GM04503 (cell line): ENCODE results near the gene CDKN2C.
"Not testable (repeated sequence)": the region's sequence is repeated elsewhere in the genome, so short reads cannot be mapped to it uniquely, and the experiment has no call there.

Source experiments
- DNase-seq: peaks from one replicate; pipeline ENCODE4 v3.0.0-alpha.2; 2012; ENCODE audit warnings: low read depth

CDKN2C gene

DNA sequence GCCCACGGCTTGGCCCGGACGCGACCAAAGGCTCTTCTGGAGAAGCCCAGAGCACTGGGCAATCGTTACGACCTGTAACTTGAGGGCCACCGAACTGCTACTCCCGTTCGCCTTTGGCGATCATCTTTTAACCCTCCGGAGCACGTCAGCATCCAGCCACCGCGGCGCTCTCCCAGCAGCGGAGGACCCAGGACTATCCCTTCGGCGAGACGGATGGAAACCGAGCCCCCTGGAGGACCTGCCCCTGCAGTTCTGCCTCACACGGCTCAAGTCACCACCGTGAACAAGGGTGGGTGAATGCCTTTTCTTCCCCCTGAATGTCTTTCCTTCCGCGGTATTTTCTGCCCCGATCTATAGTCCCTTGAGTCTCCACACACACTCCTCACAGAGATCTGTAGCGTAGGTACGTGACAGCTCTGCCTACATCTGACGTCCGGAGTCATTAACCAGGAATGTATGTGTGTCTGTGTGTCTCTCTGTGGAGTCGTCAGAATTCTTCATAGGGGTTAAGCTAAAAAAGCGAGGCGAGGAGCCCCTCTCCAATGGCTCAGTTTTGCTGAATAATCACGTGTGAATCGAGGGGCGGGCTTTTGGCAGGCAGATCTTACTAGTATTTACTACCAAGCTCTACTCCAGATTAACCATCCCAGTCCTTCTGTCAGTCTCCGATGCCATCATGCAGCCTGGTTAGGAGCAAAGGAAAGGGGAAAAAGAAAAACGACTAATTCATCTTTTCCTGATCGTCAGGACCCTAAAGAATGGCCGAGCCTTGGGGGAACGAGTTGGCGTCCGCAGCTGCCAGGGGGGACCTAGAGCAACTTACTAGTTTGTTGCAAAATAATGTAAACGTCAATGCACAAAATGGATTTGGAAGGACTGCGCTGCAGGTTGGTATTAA lies at the start of gene CDKN2C:
Gene CDKN2C, plus strand, starts transcription at position 635 of the 898 bp plus-strand sequence. Its CDS starts 124 bp downstream, at position 759.
- DNase-seq = peak; percentile 81

DNA sequence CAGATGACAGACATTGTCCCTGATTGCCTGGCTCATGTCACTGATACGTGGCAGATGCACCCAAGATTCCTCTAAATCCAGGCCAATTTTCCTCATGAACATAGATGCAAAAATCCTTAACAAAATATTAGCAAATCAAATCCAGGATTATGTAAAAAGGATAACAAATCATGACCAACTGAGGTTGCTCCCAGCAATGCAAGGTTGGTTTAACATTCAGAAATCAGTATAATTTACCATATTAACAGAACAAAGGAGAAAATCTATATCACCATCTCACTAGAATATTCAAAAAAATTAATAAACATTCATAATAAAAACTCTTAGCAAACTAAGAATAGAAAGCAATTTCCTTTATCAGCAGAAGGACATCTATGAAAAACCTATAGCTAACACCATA lies 49.6 kb upstream of the CDKN2C start:
- DNase-seq = no peak

DNA sequence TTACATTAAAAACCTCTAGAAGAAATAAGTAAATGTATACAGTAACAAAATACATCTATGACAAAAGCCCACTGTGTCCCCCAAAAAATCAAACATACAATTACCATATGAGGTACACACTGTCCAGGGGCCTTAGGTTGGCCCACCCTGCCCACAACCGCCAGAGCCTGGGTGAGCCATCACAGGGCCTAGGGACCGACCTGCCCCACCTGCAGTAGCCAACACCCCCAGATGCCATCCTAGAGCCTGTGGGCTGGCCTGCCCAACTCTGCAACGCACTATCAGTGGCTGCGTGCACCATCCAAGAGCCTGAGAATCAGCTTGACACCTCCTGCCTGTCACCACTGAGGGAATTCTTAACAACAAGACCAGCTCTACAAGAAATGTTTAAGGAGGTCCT lies 49.0 kb upstream of the CDKN2C start:
- no peak for DNase-seq

DNA sequence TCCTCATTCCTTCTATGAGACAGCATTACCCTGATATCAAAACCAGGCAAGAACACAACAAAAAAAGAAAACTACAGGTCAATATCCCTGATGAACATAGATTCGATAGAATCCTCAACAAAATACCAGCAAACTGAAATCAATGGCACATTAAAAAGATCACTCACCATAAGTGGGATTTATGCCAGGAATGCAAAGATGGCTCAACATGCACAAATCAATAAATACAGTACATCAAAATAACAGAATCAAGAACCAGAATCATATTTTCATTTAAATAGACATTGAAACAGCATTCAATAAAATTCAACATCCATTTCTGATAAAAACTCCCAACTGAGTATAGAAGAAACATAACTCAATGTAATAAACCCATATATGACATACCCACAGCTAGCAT lies 46.5 kb upstream of the CDKN2C start:
- no peak for DNase-seq

DNA sequence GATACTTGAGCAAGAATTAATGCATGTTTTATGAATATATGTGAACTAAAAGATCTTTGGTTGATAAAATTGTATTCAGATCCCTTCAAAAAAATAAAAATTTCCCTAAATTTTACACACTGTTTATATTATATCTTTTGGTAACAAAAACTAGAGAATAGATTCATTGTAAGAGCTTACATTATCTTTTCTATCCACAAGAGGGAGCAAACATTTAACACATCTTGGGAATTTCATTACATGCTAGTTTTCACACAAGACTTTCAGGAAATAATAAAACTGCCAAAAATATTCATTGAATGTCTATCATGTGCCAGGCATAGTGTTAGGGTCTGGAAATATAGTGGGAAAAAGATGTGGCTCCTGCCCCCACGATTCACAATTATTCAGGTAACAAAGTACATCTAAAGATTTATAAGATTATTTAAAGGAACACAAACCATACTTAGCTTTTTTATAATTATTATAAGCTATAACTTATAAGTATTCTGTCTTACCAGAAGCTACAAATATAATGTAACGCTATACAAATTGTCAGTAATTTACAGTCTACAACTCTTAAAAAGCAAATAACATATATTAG lies 40.6 kb upstream of the CDKN2C start:
- peak; percentile 11 for DNase-seq

DNA sequence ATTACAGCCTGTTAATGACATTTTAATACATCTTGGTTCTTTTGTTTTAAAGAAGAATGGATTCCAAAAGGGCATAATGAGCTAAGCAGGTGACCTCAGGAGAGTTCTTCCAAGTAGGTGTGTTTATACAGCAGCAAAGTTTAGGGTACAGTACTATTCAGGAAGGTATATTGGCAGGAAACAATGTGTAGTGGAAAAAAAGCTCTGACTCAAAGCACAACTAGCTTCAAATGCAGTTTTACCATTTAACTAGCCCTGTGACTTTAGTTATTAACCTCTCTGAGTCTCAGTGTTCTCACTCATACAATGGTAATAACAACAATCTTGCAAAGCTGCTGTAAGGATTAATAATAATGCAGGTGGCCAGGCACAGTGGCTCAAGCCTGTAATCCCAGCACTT lies 39.9 kb upstream of the CDKN2C start:
- no peak for DNase-seq

DNA sequence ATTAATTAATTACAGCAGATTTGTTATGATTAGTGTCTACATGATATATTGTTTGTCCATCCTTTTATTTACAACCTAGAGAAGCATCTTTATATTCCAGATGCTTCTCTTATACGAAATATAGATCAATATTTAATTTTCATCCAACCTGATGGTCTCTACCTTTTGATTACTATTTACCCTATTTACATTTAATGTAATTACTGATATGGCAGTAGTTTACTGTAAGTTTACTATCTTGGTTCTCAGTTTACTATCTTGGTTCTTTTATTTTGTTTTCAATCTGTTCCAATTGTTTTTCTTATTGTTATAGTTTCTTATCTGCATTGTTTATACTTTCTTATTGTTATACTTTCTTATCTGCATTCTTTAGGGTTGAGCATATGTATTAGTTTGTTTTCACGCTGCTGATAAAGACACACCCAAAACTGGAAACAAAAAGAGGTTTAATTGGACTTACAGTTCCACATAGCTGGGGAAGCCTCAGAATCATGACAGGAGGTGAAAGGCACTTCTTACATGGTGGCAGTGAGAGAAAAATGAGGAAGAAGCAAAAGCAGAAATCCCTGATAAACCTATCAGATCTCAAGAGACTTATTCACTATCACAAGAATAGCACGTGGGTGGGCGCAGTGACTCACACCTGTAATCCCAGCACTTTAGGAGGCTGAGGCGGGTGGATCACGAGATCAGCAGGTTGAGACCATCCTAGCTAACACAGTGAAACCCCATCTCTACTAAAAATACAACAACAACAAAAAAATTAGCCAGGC lies 38.9 kb upstream of the CDKN2C start:
- DNase-seq = no peak

DNA sequence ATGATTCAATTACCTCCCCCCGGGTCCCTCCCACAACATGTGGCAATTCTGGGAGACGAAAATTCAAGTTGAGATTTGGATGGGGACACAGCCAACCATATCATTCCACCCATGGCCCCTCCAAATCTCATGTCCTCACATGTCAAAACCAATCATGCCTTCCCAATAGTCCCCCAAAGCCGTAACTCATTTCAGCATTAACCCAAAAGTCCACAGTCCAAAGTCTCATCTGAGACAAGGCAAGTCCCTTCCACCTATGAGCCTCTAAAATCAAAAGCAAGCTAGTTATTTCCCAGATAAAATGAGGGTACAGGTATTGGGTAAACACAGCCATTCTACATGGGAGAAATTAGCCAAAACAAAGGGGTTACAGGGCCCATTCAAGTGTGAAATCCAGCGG lies 38.0 kb upstream of the CDKN2C start:
- DNase-seq = not testable (repeated sequence)

DNA sequence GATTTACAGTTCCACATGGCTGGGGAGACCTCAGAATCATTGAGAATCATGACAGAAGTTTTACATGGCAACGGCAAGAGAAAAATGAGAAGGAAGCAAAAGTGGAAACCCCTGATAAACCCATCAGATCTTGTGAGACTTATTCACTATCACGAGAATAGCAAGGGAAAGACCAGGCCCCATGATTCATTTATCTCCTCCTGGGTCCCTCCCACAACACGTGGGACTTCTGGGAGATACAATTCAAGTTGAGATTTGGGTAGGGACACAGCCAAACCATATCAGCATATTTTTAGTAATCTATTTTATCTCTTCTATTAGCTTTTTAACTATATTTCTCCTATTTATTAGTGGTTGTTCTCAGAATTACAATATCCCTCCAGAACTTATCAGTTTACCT lies 36.3 kb upstream of the CDKN2C start:
- not testable (repeated sequence) for DNase-seq

DNA sequence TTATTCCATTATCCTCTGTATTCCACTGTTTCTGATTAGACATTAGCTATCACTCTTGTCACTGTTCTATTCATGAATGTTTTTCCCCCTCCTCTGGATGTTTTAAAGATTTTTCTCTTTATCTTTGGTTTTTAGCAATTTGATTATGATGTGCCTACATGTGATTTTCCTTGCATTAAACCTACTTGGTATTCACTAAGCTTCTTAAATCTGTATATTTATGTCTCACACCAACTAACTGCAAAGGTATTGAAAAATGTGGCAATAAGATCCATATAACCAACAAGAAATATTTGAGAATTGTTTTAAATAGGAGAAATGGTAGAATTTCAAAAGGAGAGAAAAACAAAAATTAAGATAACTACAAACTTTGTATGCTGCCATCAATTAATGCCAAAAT lies 35.2 kb upstream of the CDKN2C start:
- DNase-seq = no peak

DNA sequence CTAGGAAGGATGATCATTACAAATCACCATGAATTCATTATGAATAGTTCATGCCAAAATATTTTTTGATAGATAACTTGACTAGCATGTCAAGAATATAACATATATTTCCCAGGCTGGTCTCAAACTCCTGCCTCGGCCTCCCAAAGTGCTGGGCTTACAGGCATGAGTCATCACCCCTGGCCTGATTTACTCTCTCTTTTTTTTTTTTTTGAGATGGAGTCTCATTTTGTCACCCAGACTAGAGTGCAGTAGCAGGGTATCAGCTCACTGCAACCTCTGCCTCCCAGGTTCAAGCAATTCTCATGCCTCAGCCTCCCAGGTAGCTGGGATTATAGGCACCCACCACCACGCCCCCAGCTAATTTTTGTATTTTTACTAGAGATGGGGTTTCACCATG lies 34.8 kb upstream of the CDKN2C start:
- DNase-seq = not testable (repeated sequence)

DNA sequence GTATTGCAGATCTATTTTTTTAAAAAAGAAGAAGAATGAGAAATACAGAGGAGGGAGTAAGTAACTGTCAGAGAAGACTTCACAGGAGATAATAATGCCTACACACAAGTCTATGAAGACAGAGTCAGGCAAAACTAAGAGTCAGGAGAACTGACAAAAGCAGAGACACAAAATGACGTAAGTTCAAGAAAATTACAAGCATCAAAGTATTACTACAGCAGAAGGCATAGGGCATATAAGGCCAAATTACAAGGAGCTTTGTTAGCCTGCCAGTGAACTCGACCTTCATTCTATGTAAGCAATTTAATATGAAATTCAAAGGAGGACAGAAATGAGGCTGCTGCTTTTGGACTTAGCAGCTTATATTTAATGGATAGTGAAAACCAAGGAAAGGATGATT lies 33.7 kb upstream of the CDKN2C start:
- no peak for DNase-seq

DNA sequence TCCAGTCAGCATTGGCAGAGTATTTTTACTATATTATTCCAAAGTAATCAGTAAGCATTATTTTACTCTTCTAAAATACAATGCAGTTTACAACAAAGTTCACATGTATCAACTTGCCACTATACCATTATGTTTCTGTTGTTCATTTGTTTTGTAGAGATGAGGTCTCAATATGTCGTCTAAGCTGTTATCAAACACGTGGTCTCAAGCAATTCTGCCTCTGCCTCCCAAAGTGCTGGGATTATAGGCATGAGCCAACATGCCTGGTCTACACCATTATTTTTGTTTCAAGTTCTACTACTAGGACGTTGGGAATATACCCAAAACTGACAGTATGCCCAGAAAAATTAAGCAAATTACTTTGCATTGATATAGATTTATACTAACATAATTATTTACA lies 29.8 kb upstream of the CDKN2C start:
- DNase-seq = no peak

DNA sequence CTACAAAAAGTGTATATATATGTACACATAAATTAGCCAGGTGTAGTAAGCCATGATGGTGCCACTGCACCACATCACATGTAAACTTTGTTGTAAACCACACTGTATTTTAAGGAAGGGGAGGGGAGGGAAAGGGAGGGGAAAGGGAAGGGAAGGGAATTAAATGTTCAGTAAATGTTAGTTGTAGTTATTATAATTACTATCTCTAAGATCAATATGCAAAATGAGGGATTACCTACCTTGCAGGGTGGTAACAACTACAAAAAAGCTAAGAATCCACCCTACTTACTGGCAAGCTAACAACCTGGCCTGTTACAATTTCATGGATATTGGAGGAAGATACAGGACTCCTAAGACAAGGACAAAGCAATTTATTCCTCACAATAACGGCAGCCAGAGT lies 27.7 kb upstream of the CDKN2C start:
- no peak for DNase-seq

DNA sequence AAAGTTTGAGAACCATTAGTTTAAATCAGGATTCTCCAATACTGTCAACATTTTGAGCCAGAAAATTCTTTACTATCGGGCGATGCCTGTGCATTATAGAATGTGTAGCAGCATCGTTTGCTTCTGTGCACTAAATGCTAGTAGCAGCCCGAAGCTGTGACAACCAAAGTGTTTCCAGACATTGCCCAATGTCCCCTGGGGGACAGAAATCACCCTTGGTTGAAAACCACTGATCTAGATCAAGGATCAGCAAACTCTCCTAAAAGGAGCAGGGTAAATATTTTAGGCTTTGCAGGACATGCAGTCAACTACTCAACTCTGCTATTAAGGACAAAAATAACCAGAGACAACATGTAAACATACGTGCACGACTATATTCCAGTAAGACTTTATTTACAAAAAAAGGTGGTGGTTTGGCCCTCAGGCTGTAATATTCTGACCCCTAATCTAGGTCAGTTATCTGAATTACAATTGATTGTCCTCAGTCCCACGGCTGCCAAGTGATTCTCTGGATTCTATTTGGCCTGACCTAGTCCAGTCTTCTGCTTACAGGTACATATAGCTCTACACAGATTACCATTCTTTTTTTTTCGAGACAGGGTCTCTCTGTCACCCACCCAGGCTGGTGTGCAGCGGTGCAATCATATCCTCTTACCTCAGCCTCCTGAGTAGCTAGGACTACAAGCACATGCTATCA lies 20.6 kb upstream of the CDKN2C start:
- no peak for DNase-seq

DNA sequence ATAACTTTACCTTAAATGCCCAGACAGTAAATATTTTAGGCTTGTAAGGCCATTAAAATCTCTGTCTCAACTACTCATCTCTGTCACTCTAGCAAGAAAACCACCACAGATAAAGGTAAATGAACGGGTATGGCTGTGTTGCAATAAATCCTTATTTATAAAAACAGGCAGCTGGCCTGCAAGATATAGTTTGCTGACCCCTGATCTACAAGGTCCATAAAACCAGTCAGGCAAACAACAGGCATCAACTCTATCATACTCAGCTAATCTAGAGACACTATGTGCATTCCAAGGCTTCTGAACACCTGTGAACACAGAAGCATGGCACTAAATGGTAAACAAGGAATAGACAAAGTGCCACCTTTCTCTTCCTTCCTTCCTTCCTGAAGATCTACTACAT lies 19.6 kb upstream of the CDKN2C start:
- DNase-seq = no peak

DNA sequence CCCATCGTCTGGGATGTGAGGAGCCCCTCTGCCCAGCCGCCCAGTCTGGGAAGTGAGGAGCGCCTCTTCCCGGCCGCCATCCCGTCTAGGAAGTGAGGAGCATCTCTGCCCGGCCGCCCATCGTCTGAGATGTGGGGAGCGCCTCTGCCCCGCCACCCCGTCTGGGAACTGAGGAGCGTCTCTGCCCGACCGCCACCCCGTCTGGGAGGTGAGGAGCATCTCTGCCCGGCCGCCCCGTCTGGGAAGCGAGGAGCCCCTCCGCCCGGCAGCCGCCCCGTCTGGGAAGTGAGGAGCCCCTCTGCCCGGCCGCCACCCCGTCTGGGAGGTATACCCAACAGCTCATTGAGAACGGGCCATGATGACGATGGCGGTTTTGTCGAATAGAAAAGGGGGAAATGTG lies 17.5 kb upstream of the CDKN2C start:
- not testable (repeated sequence) for DNase-seq

DNA sequence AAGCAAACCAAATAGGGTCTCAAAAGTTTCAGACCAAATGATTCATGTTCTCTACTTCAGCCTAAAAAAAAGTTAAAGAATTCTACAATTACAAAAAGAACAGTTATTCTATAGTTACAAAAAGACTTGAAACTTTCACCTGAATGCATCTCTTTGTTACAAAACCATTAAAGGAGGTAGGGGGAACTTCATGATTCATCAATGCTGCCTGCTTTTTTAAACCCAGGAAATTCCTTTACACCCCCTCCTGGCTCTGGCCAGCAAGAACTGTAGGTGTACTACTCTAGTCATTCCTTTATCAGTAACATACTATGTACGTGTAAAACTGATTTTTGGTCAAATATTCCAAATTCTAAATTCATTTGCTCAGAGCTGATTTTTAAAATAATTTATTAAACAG lies 14.9 kb upstream of the CDKN2C start:
- no peak for DNase-seq

DNA sequence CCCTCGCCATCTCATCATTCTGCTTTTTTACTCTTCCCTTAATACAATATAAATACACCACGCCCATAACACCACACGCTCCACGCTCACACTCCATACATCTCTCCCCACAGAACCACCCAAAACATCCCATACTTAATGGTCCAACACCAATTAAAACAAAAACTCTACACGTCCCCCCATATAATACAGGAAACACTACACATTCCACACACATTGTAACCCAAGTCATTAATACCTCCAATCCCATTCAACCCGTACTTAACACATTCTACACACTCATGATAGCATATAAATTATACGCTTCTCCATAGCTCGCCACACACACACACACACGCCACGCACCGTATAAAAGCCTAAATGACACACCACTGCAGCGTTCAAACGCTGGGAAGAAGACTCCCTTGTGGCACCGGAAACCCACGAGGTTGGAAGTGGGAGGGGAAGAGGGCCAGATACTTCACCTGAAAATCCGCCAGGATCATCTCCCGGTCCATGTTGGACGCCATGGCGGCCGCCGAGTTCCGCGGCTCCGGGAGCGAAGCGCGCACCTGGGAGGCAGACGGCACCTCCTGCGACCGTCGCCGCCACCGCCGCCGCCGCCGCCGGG lies 10.6 kb upstream of the CDKN2C start:
- no peak for DNase-seq

DNA sequence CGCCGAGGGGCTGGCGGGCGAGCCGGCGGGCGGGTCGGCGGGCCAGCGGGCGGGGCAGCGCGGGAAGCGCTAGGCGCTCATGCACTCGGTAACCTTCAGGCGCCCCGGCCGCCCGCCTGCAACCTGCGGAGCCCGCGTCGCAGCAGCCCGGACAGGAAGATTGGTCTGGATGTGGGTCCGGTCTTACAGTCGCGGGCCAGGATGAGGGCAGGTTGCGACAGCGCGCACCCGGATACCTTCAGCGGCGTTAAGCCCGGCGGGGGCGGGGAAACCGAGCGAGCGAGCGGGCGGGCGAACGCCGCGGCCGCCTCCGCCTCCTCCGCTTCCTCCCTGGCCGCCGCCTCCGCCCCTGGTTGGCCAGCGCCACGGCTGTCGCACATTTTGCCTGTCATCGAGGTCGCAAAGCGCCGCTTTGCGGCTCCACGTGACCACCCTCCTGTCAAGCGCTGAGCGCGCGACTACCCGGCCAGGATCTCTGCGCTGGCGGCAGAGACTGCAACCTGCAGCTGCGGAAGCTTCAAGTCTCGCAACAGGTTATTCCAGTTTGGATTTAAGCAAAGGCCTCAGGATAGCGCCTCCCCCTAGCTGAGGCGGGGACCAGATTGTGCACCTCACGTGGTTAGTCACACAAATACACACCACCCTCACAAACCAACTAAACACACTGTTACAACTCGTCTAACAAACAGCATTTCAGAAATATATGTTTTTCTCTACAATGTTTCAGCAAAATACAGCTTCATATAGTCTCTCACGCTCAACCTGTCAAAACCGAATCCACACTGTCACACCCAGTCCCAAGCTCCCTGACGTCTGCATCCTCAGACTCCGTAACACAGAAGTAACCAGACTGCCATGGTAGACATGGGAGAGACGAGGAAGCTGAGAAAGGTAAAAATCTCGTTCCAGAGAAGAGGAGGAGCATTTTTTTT lies 9.9 kb upstream of the CDKN2C start, which contains the start of gene FAF1:
Gene FAF1, minus strand, starts transcription at position 355 of the 932 bp plus-strand sequence. CDS start 456 bp downstream, outside the sequence.
- DNase-seq = peak; percentile 77

DNA sequence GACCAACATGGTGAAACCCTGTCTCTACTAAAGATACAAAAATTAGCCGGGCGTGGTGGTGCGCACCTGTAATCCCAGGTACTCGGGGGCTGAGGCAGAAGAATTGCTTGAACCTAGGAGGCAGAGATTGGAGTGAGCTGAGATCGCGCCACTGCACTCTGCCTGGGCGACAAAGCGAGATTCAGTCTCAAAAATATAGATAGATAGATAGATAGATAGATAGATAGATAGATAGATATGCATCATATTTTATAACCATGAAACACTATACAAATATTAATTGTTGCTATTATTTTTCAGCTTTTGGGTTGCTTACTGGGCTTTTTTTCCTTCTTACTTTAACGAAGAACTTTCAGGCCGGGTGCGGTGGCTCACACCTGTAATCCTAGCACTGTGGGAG lies 5.2 kb upstream of the CDKN2C start:
- DNase-seq = no peak
